Panc1 (cell line): ENCODE measurements around the gene RPL19. TPM values are rescaled to one million over a fixed set of nuclear protein-coding genes. Genes with fewer than 3 reads are reported as not detected.

Source experiments
- ATAC-seq: fragments of 200-7000 bp; cut with Tn5 transposase; 2 replicates; pipeline ENCODE4 v1.9.1; 2020; ENCODE audit warnings: mild to moderate bottlenecking, moderate library complexity
- BruUV-seq: library from RNA; stranded (reverse); fragments of 400-500 nt; replicated peaks from 2 replicates; lab custom pipeline; 2021; lab: Mats Ljungman, UMichigan
- CTCF ChIA-PET: fragments of 300-600 bp; sonication (Branson Sonifier 250); formaldehyde crosslinking; loops from one replicate; lab custom pipeline; 2022; ENCODE audit warnings: antibody characterized with exemption; lab: Charles Lee
- POLR2A ChIA-PET: fragments of 300-600 bp; sonication (Branson Sonifier 250); formaldehyde crosslinking; loops from one replicate; lab custom pipeline; 2022; ENCODE audit warnings: antibody characterized with exemption; lab: Charles Lee
- DNase-seq: peaks from one replicate; pipeline ENCODE4 v3.0.0-alpha.2; 2010; ENCODE audit warnings: low read depth, low spot score
- H3K27ac ChIP-seq: 2 replicates; pipeline ENCODE4 v1.5.1; 2011; ENCODE audit warnings: mild to moderate bottlenecking, low read length, inconsistent platforms
- H3K27me3 ChIP-seq: fragments of 200-500 bp; sonication (Bioruptor generic); 2 replicates; pipeline ENCODE4 v1.6.0; 2014; ENCODE audit warnings: low read length, inconsistent platforms; ENCODE audit not compliant: control insufficient read depth, insufficient read depth
- H3K36me3 ChIP-seq: fragments of 200-500 bp; sonication (Bioruptor generic); 2 replicates; pipeline ENCODE4 v1.5.1; 2014; ENCODE audit warnings: inconsistent platforms, mild to moderate bottlenecking, low read length, moderate library complexity; ENCODE audit not compliant: control insufficient read depth, insufficient read depth
- H3K4me1 ChIP-seq: 2 replicates; pipeline ENCODE4 v1.5.1; 2011; ENCODE audit warnings: inconsistent platforms, mild to moderate bottlenecking, low read length, moderate library complexity; ENCODE audit not compliant: control insufficient read depth, insufficient read depth
- H3K4me3 ChIP-seq, 2 experiments: 2 replicates each; pipeline ENCODE4 v1.5.1; 2011 to 2012; ENCODE audit warnings: low read depth in 2 of 2, low read length in 2 of 2, mild to moderate bottlenecking in 2 of 2, inconsistent platforms in 1 of 2, moderate library complexity in 1 of 2
- H3K9me3 ChIP-seq: fragments of 200-500 bp; sonication (Bioruptor generic); 2 replicates; pipeline ENCODE4 v1.5.1; 2014; ENCODE audit warnings: low read depth, mild to moderate bottlenecking, inconsistent platforms, low read length, moderate library complexity; ENCODE audit not compliant: control insufficient read depth, insufficient read depth
- CTCF ChIP-seq: fragments of 450-650 bp; IDR thresholded peaks from 2 replicates; pipeline ENCODE4 v1.5.1; 2017; ENCODE audit warnings: mild to moderate bottlenecking
- POLR2AphosphoS5 ChIP-seq: IDR thresholded peaks from 2 replicates; pipeline ENCODE4 v1.6.1; 2012; ENCODE audit warnings: mild to moderate bottlenecking, low read depth, low read length, moderate library complexity
- REST ChIP-seq, 2 experiments: IDR thresholded peaks; 2 replicates each; pipeline ENCODE4 v1.6.1; 2011 to 2012; ENCODE audit warnings: low read depth in 2 of 2, control low read depth in 1 of 2, low read length in 1 of 2, mild to moderate bottlenecking in 1 of 2, moderate library complexity in 1 of 2; ENCODE audit not compliant: insufficient read depth in 1 of 2
- SIN3A ChIP-seq: IDR thresholded peaks from 2 replicates; pipeline ENCODE4 v1.6.1; 2012; ENCODE audit warnings: low read depth, mild to moderate bottlenecking, low read length, moderate library complexity, borderline replicate concordance; ENCODE audit not compliant: insufficient read depth
- TCF7L2 ChIP-seq: IDR thresholded peaks from 2 replicates; pipeline ENCODE4 v1.6.1; 2011; ENCODE audit warnings: mild to moderate bottlenecking, low read depth, low read length, inconsistent platforms
- in situ Hi-C: cut with HindIII; loops from 2 replicates; pipeline ENCODE4 v1.10.0; 2016; ENCODE audit warnings: low sequenced_read_pairs, low pct_unique_long_range_greater_than_20kb
- intact Hi-C: fragments of 100-400 bp; cut with micrococcal nuclease; formaldehyde crosslinking; loops from one replicate; pipeline ENCODE4 v1.10.0; 2022; ENCODE audit not compliant: unreplicated experiment
- total RNA-seq: library from RNA; stranded (reverse); gene quantifications from one replicate; pipeline ENCODE4 v1.2.1, GENCODE V29; 2021; ENCODE audit not compliant: unreplicated experiment

RPL19 gene
- total RNA-seq, 1 experiment from 2014 or later = 971 TPM

GRCh38 chr17:39229274-39229913 lies 29.3 kb downstream of the RPL19 start:
- Histone ChIP-seq H3K27ac (no peak overlapping the region), H3K4me3 (no peak overlapping the region), H3K27me3 (no peaks in the 10 kb centered on the region; the same call in 1 of the 2 replicates), H3K4me1 (no peaks in the 10 kb centered on the region), H3K36me3 (no peaks in the 10 kb centered on the region), H3K9me3 (no peaks in the 10 kb centered on the region)
- no TSS peak for BruUV-seq
- DNase-seq = no peak
- no peak for ATAC-seq
- in situ Hi-C loops = no loop called here
- ChIA-PET CTCF (no interaction called here), POLR2A (no interaction called here)
- intact Hi-C loops = no loop called here
- no peak for TF ChIP-seq SIN3A
- TF ChIP-seq POLR2AphosphoS5 = no peak
- no peak for TF ChIP-seq TCF7L2
- TF ChIP-seq CTCF = no peak
- TF ChIP-seq REST (IDR thresholded peaks at IDR 0.05; ENCODE audit: insufficient read depth in 1 of 2, low read depth in 2 of 2, low read length in 1 of 2) = no peak

GRCh38 chr17:39230361-39230760 lies 30.3 kb downstream of the RPL19 start:
- POLR2A ChIA-PET = no interaction called here
- no peaks in the 10 kb centered on the region for H3K27me3 ChIP-seq
- DNase-seq = no peak
- H3K27ac ChIP-seq = no peak overlapping the region
- in situ Hi-C loops = no loop called here
- TF ChIP-seq REST (IDR thresholded peaks at IDR 0.05; ENCODE audit: insufficient read depth in 1 of 2, low read depth in 2 of 2, low read length in 1 of 2) (no peak), CTCF (no peak), TCF7L2 (no peak), POLR2AphosphoS5 (no peak), SIN3A (no peak)
- no peak for ATAC-seq
- BruUV-seq = no TSS peak
- CTCF ChIA-PET = interaction anchor here (0.5 kb wide), 1 partner anchor 13 kb away, joined by 3 read pairs; no protein-coding TSS in a partner anchor
- H3K9me3 ChIP-seq = no peaks in the 10 kb centered on the region
- intact Hi-C loops = no loop called here
- H3K4me3 ChIP-seq = no peak overlapping the region
- no peaks in the 10 kb centered on the region for H3K36me3 ChIP-seq
- no peaks in the 10 kb centered on the region for H3K4me1 ChIP-seq
